Vagina (tissue), 2 donors: ENCODE results near the gene CORO2B. TPM values are rescaled to one million over a fixed set of nuclear protein-coding genes. Genes with fewer than 3 reads are reported as not detected.

Source experiments
- DNase-seq, 2 donors: peaks; one replicate each; pipeline ENCODE4 v3.0.0-alpha.2; 2017; ENCODE audit errors: extremely low spot score in 2 of 2
- H3K27ac ChIP-seq: fragments of 200-600 bp; sonication (generic); one replicate; pipeline ENCODE4 v1.5.1; 2019
- H3K27me3 ChIP-seq: fragments of 200-600 bp; sonication (generic); one replicate; pipeline ENCODE4 v1.5.1; 2019
- H3K36me3 ChIP-seq, 2 donors: fragments of 200-600 bp; sonication (generic); one replicate each; pipeline ENCODE4 v1.5.1; 2017 to 2019
- H3K4me1 ChIP-seq: fragments of 200-600 bp; sonication (generic); one replicate; pipeline ENCODE4 v1.5.1; 2019
- H3K4me3 ChIP-seq, 2 donors: fragments of 200-600 bp; sonication (generic); 1 replicate in 1 of 2; 2 replicates in 1 of 2; pipeline ENCODE4 v1.5.1; 2016 to 2019
- H3K9me3 ChIP-seq: fragments of 200-600 bp; sonication (generic); one replicate; pipeline ENCODE4 v1.5.1; 2019
- CTCF ChIP-seq, 3 experiments: fragments of 450-650 bp in 2 of 3; fragments of 200-600 bp in 1 of 3; sonication (generic) in 1 of 3; IDR thresholded peaks; one replicate each; pipeline ENCODE4 v1.5.1; 2017 to 2019; ENCODE audit warnings: antibody characterized with exemption in 3 of 3, mild to moderate bottlenecking in 2 of 3, moderate library complexity in 2 of 3
- POLR2A ChIP-seq, 2 donors: fragments of 450-650 bp; IDR thresholded peaks; one replicate each; pipeline ENCODE4 v1.6.1; 2017; ENCODE audit warnings: antibody characterized with exemption in 2 of 2, mild to moderate bottlenecking in 2 of 2, moderate library complexity in 2 of 2
- POLR2AphosphoS5 ChIP-seq, 2 donors: sonication (generic); formaldehyde crosslinking; IDR thresholded peaks; one replicate each; pipeline ENCODE4 v1.9.0; 2017; ENCODE audit warnings: antibody characterized with exemption in 2 of 2, mild to moderate bottlenecking in 2 of 2, low read depth in 1 of 2; ENCODE audit not compliant: insufficient read depth in 1 of 2
- intact Hi-C: fragments of 100-400 bp; cut with DNase I; formaldehyde crosslinking; loops from one replicate; pipeline ENCODE4 v1.15.1; 2023
- total RNA-seq: library from RNA; depleted of rRNA; stranded (reverse); fragments of >200 nt; gene quantifications from one replicate; pipeline ENCODE4 v1.2.3, GENCODE V29; 2016

Gene CORO2B
- total RNA-seq, 1 donor from 2014 or later: 4.7 TPM

GRCh38 chr15:68683026-68683425 lies 104.2 kb downstream of the CORO2B start:
- no peaks in the 10 kb centered on the region for H3K4me1 ChIP-seq
- no peak overlapping the region for H3K4me3 ChIP-seq
- intact Hi-C loops: no loop called here
- DNase-seq: no peak
- no peaks in the 10 kb centered on the region for H3K27me3 ChIP-seq
- no peaks in the 10 kb centered on the region for H3K36me3 ChIP-seq
- no peak for TF ChIP-seq POLR2AphosphoS5 (IDR thresholded peaks at IDR 0.05; ENCODE audit: insufficient read depth in 1 of 2, low read depth in 1 of 2)
- no peak for TF ChIP-seq CTCF (IDR thresholded peaks at IDR 0.05)
- TF ChIP-seq POLR2A (IDR thresholded peaks at IDR 0.05): no peak
- H3K27ac ChIP-seq: no peak overlapping the region
- H3K9me3 ChIP-seq: no peaks in the 10 kb centered on the region

- intact Hi-C loops: no loop called here
- Histone ChIP-seq H3K9me3 (no peaks in the 10 kb centered on the region), H3K27ac (no peak overlapping the region), H3K27me3 (no peaks in the 10 kb centered on the region), H3K36me3 (no peaks in the 10 kb centered on the region), H3K4me1 (no peaks in the 10 kb centered on the region), H3K4me3 (no peak overlapping the region)
- DNase-seq: no peak
- TF ChIP-seq CTCF (IDR thresholded peaks at IDR 0.05) (no peak), POLR2A (IDR thresholded peaks at IDR 0.05) (no peak), POLR2AphosphoS5 (IDR thresholded peaks at IDR 0.05; ENCODE audit: insufficient read depth in 1 of 2, low read depth in 1 of 2) (no peak)
Observed at GRCh38 chr15:68683551-68683950, 104.8 kb downstream of the CORO2B start.

GRCh38 chr15:68684476-68684875 lies 105.7 kb downstream of the CORO2B start:
- no peak for DNase-seq

GRCh38 chr15:68687136-68687735 lies 108.4 kb downstream of the CORO2B start:
- DNase-seq: no peak
- intact Hi-C loops: no loop called here

More at GRCh38 chr15:68684476-68684875, 105.7 kb downstream of the CORO2B start:
- Histone ChIP-seq H3K4me3 (no peak overlapping the region), H3K36me3 (no peaks in the 10 kb centered on the region), H3K27ac (no peak overlapping the region), H3K9me3 (no peaks in the 10 kb centered on the region), H3K27me3 (no peaks in the 10 kb centered on the region), H3K4me1 (no peaks in the 10 kb centered on the region)
- intact Hi-C loops: no loop called here
- TF ChIP-seq CTCF (IDR thresholded peaks at IDR 0.05): no peak
- no peak for TF ChIP-seq POLR2A (IDR thresholded peaks at IDR 0.05)
- TF ChIP-seq POLR2AphosphoS5 (IDR thresholded peaks at IDR 0.05; ENCODE audit: insufficient read depth in 1 of 2, low read depth in 1 of 2): no peak

More at GRCh38 chr15:68687136-68687735, 108.4 kb downstream of the CORO2B start:
- no peaks in the 10 kb centered on the region for H3K9me3 ChIP-seq
- no peaks in the 10 kb centered on the region for H3K27me3 ChIP-seq
- H3K4me3 ChIP-seq: no peak overlapping the region
- H3K36me3 ChIP-seq: no peaks in the 10 kb centered on the region
- H3K4me1 ChIP-seq: no peaks in the 10 kb centered on the region
- H3K27ac ChIP-seq: no peak overlapping the region
- no peak for TF ChIP-seq POLR2AphosphoS5 (IDR thresholded peaks at IDR 0.05; ENCODE audit: insufficient read depth in 1 of 2, low read depth in 1 of 2)
- TF ChIP-seq CTCF (IDR thresholded peaks at IDR 0.05): no peak
- TF ChIP-seq POLR2A (IDR thresholded peaks at IDR 0.05): no peak
